GM12878 (cell line): ENCODE data around the gene ATP13A2. TPM values are rescaled to one million over a fixed set of nuclear protein-coding genes. Genes with fewer than 3 reads are reported as not detected.

ENCODE experiments used
- CBFB ChIP-seq: IDR thresholded peaks from 2 replicates; pipeline ENCODE4 v1.6.1; 2016; ENCODE audit warnings: antibody characterized with exemption, low read depth
- DPF2 ChIP-seq: fragments of 450-650 bp; IDR thresholded peaks from 2 replicates; pipeline ENCODE4 v1.6.1; 2017; ENCODE audit warnings: mild to moderate bottlenecking
- E4F1 ChIP-seq: fragments of 450-650 bp; IDR thresholded peaks from 2 replicates; pipeline ENCODE4 v1.6.1; 2018; ENCODE audit warnings: borderline replicate concordance, mild to moderate bottlenecking; ENCODE audit not compliant: partially characterized antibody
- EED ChIP-seq: sonication (generic); IDR thresholded peaks from 2 replicates; pipeline ENCODE4 v1.6.1; 2016; ENCODE audit warnings: antibody characterized with exemption, low read depth
- EGR1 ChIP-seq, 2 experiments: IDR thresholded peaks; 1 replicate in 1 of 2; 2 replicates in 1 of 2; pipeline ENCODE4 v1.6.1; 2011 to 2012; ENCODE audit warnings: low read depth in 2 of 2, low read length in 2 of 2, borderline replicate concordance in 1 of 2, mild to moderate bottlenecking in 1 of 2, moderate library complexity in 1 of 2
- ETV6 ChIP-seq, 2 experiments: fragments of 450-650 bp in 1 of 2; IDR thresholded peaks in 1 of 2; conservative IDR thresholded peaks in 1 of 2; 2 replicates each; pipeline ENCODE4 v1.6.1; 2014; ENCODE audit warnings: antibody characterized with exemption in 1 of 2, borderline replicate concordance in 1 of 2, low read depth in 1 of 2, mild to moderate bottlenecking in 1 of 2, moderate library complexity in 1 of 2
- HDAC6 ChIP-seq: fragments of 200-600 bp; sonication (generic); IDR thresholded peaks from one replicate; pipeline ENCODE4 v1.8.0; 2017; ENCODE audit warnings: antibody characterized with exemption; ENCODE audit not compliant: unreplicated experiment
- HDGF ChIP-seq: fragments of 450-650 bp; IDR thresholded peaks from 2 replicates; pipeline ENCODE4 v1.6.1; 2016; ENCODE audit warnings: antibody characterized with exemption
- MTA3 ChIP-seq: IDR thresholded peaks from 2 replicates; pipeline ENCODE4 v1.6.1; 2012; ENCODE audit warnings: low read length, inconsistent platforms, borderline replicate concordance
- MYC ChIP-seq: IDR thresholded peaks from 2 replicates; pipeline ENCODE4 v1.6.1; 2011; ENCODE audit warnings: mild to moderate bottlenecking, low read length, moderate library complexity, inconsistent platforms; ENCODE audit not compliant: insufficient read depth, insufficient replicate concordance, insufficient read length, severe bottlenecking
- POLR2AphosphoS2 ChIP-seq: IDR thresholded peaks from 2 replicates; pipeline ENCODE4 v1.6.1; 2011; ENCODE audit warnings: low read depth, mild to moderate bottlenecking, low read length, improper control_type of control experiment, moderate library complexity
- SPI1 ChIP-seq: IDR thresholded peaks from 2 replicates; pipeline ENCODE4 v1.6.1; 2011; ENCODE audit warnings: low read depth, mild to moderate bottlenecking, low read length, moderate library complexity, borderline replicate concordance; ENCODE audit not compliant: insufficient read depth
- SUPT20H ChIP-seq: IDR thresholded peaks from 2 replicates; pipeline ENCODE4 v1.6.1; 2011; ENCODE audit warnings: low read depth, mild to moderate bottlenecking, low read length, moderate library complexity, borderline replicate concordance; ENCODE audit not compliant: control insufficient read depth
- TBL1XR1 ChIP-seq: IDR thresholded peaks from 2 replicates; pipeline ENCODE4 v1.6.1; 2012; ENCODE audit warnings: low read depth, low read length, improper control_type of control experiment
- TCF7 ChIP-seq: IDR thresholded peaks from 2 replicates; pipeline ENCODE4 v1.6.1; 2014; ENCODE audit warnings: antibody characterized with exemption, borderline replicate concordance
- ZNF207 ChIP-seq: fragments of 450-650 bp; IDR thresholded peaks from 2 replicates; pipeline ENCODE4 v1.6.1; 2014; ENCODE audit warnings: antibody characterized with exemption, mild to moderate bottlenecking, borderline replicate concordance
- polyA plus RNA-seq, 11 experiments: library from polyadenylated mRNA; depleted of rRNA in 4 of 11; unstranded in 6 of 11; stranded (reverse) in 5 of 11; fragments of >200 nt; fragmentation: Nextera tagmentation in 4 of 11; fragmentation: Illumina TruSeq in 1 of 11; extraction: Ambion mirVana in 4 of 11; extraction: Trizol in 1 of 11; gene quantifications; 1 replicate in 1 of 11; 2 replicates in 10 of 11; pipeline versions ENCODE4 v1.2.1 to v1.2.3, GENCODE V29; 2011 to 2016; ENCODE audit warnings: inconsistent platforms in 2 of 11, missing spikeins in 2 of 11, low read depth in 1 of 11
- total RNA-seq, 4 experiments: library from RNA; depleted of rRNA in 3 of 4; stranded (reverse); fragments of >200 nt in 3 of 4; fragmentation: Illumina TruSeq in 1 of 4; extraction: Trizol in 1 of 4; gene quantifications; 2 replicates each; pipeline versions ENCODE4 v1.2.1 to v1.2.3, GENCODE V29; 2013 to 2021
- TF ChIP-seq, protein P1 (sequence below): fragments of 450-650 bp; IDR thresholded peaks from 2 replicates; pipeline ENCODE4 v1.6.1; 2017; ENCODE audit warnings: mild to moderate bottlenecking
- TF ChIP-seq, protein P2 (sequence below): fragments of 450-650 bp; IDR thresholded peaks from 2 replicates; pipeline ENCODE4 v1.6.1; 2017; ENCODE audit warnings: antibody characterized with exemption, mild to moderate bottlenecking, moderate library complexity
- TF ChIP-seq, protein P3 (sequence below): fragments of 450-650 bp; IDR thresholded peaks from 2 replicates; pipeline ENCODE4 v1.6.1; 2017; ENCODE audit warnings: low read depth, mild to moderate bottlenecking, moderate library complexity

ATP13A2 gene
- total and polyA plus RNA-seq, 10 of the 15 experiments (the other 5 are each of a cell fraction or from before 2014, with no cell fraction given): 0.24 to 30.5 (median 8.0) TPM

DNA sequence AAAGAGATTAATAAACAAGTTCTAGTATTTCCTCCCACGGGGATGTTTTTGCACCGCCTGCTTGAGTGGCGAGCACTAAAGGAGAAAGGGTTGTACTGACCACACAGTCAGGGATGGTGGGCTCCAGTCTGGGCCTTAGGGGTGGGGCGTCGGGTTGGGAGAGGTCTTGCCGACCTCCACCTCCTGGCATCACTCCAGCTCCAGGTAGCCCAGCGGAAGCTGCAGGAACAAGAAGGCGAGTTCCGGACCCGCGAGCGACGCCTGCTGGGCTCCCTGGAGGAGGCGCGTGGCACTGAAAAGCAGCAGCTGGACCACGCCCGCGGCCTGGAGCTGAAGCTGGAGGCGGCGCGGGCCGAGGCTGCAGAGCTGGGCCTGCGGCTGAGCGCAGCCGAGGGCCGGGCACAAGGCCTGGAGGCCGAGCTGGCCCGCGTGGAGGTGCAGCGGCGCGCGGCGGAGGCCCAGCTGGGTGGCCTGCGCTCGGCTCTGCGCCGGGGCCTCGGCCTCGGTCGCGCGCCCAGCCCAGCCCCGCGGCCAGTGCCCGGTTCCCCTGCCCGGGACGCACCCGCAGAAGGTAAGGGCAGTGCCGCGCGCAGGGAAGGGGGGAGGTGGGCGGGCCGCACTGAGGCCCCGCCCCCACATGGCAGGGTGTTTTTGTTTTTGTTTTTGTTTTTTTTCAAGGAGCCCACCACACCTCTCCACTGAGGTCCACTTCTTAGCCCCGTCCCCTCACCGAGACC is 51.0 kb downstream of the ATP13A2 start (continued):
- no peak for TF ChIP-seq E4F1
- TF ChIP-seq POLR2AphosphoS2: no peak
- TF ChIP-seq CBFB: no peak
- no peak for TF ChIP-seq HDGF
- TF ChIP-seq SPI1: no peak
- no peak for TF ChIP-seq ETV6 (conservative IDR thresholded peaks at IDR 0.05 in 1 of 2, IDR thresholded peaks at IDR 0.05 in 1 of 2; ENCODE audit: borderline replicate concordance in 1 of 2, low read depth in 1 of 2)
- TF ChIP-seq, protein P1, sequence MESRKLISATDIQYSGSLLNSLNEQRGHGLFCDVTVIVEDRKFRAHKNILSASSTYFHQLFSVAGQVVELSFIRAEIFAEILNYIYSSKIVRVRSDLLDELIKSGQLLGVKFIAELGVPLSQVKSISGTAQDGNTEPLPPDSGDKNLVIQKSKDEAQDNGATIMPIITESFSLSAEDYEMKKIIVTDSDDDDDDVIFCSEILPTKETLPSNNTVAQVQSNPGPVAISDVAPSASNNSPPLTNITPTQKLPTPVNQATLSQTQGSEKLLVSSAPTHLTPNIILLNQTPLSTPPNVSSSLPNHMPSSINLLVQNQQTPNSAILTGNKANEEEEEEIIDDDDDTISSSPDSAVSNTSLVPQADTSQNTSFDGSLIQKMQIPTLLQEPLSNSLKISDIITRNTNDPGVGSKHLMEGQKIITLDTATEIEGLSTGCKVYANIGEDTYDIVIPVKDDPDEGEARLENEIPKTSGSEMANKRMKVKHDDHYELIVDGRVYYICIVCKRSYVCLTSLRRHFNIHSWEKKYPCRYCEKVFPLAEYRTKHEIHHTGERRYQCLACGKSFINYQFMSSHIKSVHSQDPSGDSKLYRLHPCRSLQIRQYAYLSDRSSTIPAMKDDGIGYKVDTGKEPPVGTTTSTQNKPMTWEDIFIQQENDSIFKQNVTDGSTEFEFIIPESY: no peak
- TF ChIP-seq MYC: no peak
- TF ChIP-seq, protein P2, sequence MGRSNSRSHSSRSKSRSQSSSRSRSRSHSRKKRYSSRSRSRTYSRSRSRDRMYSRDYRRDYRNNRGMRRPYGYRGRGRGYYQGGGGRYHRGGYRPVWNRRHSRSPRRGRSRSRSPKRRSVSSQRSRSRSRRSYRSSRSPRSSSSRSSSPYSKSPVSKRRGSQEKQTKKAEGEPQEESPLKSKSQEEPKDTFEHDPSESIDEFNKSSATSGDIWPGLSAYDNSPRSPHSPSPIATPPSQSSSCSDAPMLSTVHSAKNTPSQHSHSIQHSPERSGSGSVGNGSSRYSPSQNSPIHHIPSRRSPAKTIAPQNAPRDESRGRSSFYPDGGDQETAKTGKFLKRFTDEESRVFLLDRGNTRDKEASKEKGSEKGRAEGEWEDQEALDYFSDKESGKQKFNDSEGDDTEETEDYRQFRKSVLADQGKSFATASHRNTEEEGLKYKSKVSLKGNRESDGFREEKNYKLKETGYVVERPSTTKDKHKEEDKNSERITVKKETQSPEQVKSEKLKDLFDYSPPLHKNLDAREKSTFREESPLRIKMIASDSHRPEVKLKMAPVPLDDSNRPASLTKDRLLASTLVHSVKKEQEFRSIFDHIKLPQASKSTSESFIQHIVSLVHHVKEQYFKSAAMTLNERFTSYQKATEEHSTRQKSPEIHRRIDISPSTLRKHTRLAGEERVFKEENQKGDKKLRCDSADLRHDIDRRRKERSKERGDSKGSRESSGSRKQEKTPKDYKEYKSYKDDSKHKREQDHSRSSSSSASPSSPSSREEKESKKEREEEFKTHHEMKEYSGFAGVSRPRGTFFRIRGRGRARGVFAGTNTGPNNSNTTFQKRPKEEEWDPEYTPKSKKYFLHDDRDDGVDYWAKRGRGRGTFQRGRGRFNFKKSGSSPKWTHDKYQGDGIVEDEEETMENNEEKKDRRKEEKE: no peak
- TF ChIP-seq SUPT20H: no peak
- no peak for TF ChIP-seq MTA3
- TF ChIP-seq, protein P3, sequence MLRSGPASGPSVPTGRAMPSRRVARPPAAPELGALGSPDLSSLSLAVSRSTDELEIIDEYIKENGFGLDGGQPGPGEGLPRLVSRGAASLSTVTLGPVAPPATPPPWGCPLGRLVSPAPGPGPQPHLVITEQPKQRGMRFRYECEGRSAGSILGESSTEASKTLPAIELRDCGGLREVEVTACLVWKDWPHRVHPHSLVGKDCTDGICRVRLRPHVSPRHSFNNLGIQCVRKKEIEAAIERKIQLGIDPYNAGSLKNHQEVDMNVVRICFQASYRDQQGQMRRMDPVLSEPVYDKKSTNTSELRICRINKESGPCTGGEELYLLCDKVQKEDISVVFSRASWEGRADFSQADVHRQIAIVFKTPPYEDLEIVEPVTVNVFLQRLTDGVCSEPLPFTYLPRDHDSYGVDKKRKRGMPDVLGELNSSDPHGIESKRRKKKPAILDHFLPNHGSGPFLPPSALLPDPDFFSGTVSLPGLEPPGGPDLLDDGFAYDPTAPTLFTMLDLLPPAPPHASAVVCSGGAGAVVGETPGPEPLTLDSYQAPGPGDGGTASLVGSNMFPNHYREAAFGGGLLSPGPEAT: no peak
- TF ChIP-seq TCF7: no peak
- peak; percentile 66; the same call in 1 of the 2 replicates for TF ChIP-seq EED
- no peak for TF ChIP-seq EGR1 (IDR thresholded peaks at IDR 0.05; ENCODE audit: borderline replicate concordance in 1 of 2, low read depth in 2 of 2, low read length in 2 of 2)
- TF ChIP-seq DPF2: peak; percentile 38; the same call in 1 of the 2 replicates
- TF ChIP-seq ZNF207: no peak
- TF ChIP-seq HDAC6: no peak
- no peak for TF ChIP-seq TBL1XR1
